ENCODE results near the gene FGB.

GRCh38 chr4:154529728-154530519 is 32.9 kb upstream of the FGB start:
- TF ChIP-seq CTCF (IDR thresholded peaks at IDR 0.05) (no peak), POLR2A (IDR thresholded peaks at IDR 0.05) (no peak)

Measured in Peyer's patch (tissue), 4 donors.